Testis (tissue), 3 donors: ENCODE data around the gene VAV2. TPM values are rescaled to one million over a fixed set of nuclear protein-coding genes. Genes with fewer than 3 reads are reported as not detected.
"Not testable (repeated sequence)": the region's sequence is repeated elsewhere in the genome, so short reads cannot be mapped to it uniquely, and the experiment has no call there.

ENCODE experiments used
- DNase-seq: peaks from one replicate; pipeline ENCODE4 v3.0.0-alpha.2; 2019
- H3K27ac ChIP-seq, 2 donors: fragments of 200-600 bp; sonication (generic); one replicate each; pipeline ENCODE4 v1.5.1; 2019
- H3K27me3 ChIP-seq: fragments of 200-600 bp; sonication (generic); one replicate; pipeline ENCODE4 v1.5.1; 2019
- H3K36me3 ChIP-seq: fragments of 200-600 bp; sonication (generic); one replicate; pipeline ENCODE4 v1.5.1; 2017; ENCODE audit warnings: low read depth; ENCODE audit errors: missing control alignments
- H3K4me1 ChIP-seq: fragments of 200-600 bp; sonication (generic); one replicate; pipeline ENCODE4 v1.5.1; 2019
- H3K4me3 ChIP-seq, 2 donors: fragments of 200-600 bp; sonication (generic); one replicate each; pipeline ENCODE4 v1.5.1; 2017 to 2019
- H3K9me3 ChIP-seq: fragments of 200-600 bp; sonication (generic); one replicate; pipeline ENCODE4 v1.5.1; 2017
- POLR2A ChIP-seq: fragments of 450-650 bp; IDR thresholded peaks from one replicate; pipeline ENCODE4 v1.6.1; 2017; ENCODE audit warnings: antibody characterized with exemption, mild to moderate bottlenecking, moderate library complexity
- WGBS, 2 donors: methylation state at CpG; one replicate each; pipeline ENCODE4 v1.1.5; 2018; 5-methylcytosine and 5-hydroxymethylcytosine counted together
- intact Hi-C: fragments of 100-400 bp; cut with DNase I; formaldehyde crosslinking; loops from one replicate; pipeline ENCODE4 v1.15.1; 2023; ENCODE audit warnings: low total_unique reads
- polyA plus RNA-seq: library from polyadenylated mRNA; stranded (reverse); fragments of 350-450 nt; fragmentation: Illumina TruSeq; extraction: RNeasy Lipid Tissue Mini Kit (QIAGEN cat#74804); gene quantifications from one replicate; pipeline ENCODE4 v1.2.3, GENCODE V29; 2014; ENCODE audit warnings: low read depth, low replicate concordance; ENCODE audit not compliant: insufficient read depth
- total RNA-seq, 2 donors: library from RNA; depleted of rRNA; stranded (reverse); fragments of >200 nt; gene quantifications; one replicate each; pipeline ENCODE4 v1.2.3, GENCODE V29; 2016
- TF ChIP-seq, protein P1 (sequence below), 3 experiments: fragments of 450-650 bp in 2 of 3; fragments of 200-600 bp in 1 of 3; sonication (generic) in 1 of 3; IDR thresholded peaks; one replicate each; pipeline ENCODE4 v1.5.1; 2016 to 2019; ENCODE audit warnings: antibody characterized with exemption in 3 of 3, mild to moderate bottlenecking in 2 of 3, moderate library complexity in 1 of 3

VAV2 gene
- total and polyA plus RNA-seq, 3 donors from 2014 or later, result 11.0 to 14.1 (median 12.2) TPM

DNA sequence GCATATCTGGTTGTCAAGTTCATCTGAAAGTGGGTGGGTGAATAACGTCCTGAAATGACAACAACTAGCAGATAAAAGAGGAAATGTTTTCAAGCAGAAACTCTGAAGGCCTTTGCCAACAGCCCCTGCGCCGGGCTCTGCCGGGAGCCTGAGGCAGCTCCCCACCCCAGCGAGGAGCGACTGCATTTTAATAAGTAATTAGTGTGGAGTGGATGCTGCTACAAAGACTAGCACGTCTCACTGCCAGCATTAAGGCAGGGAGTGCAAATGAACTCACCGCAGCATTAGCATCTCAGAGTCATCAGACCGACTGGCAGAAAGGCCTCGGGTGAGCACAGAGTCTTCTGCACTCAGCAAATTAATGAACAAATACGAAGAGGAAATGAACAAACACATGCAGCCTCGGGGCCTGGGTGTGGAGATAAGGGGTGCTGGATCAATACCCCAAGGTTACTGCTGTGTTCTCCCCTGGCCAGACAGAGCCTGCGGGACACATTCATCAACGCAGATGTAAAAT is 63.8 kb downstream of the VAV2 start:
- intact Hi-C loops, result no loop called here
- Histone ChIP-seq H3K4me3 (no peak overlapping the region), H3K4me1 (peaks cover 6% of the 10 kb centered on the region), H3K9me3 (no peaks in the 10 kb centered on the region), H3K36me3 (no peaks in the 10 kb centered on the region), H3K27ac (no peak overlapping the region), H3K27me3 (no peaks in the 10 kb centered on the region)
- no peak for DNase-seq
- WGBS, 2 donors, result 62 to 84% methylated on average over 14 of the region's 14 CpGs
- no peak for TF ChIP-seq POLR2A
- TF ChIP-seq, protein P1, sequence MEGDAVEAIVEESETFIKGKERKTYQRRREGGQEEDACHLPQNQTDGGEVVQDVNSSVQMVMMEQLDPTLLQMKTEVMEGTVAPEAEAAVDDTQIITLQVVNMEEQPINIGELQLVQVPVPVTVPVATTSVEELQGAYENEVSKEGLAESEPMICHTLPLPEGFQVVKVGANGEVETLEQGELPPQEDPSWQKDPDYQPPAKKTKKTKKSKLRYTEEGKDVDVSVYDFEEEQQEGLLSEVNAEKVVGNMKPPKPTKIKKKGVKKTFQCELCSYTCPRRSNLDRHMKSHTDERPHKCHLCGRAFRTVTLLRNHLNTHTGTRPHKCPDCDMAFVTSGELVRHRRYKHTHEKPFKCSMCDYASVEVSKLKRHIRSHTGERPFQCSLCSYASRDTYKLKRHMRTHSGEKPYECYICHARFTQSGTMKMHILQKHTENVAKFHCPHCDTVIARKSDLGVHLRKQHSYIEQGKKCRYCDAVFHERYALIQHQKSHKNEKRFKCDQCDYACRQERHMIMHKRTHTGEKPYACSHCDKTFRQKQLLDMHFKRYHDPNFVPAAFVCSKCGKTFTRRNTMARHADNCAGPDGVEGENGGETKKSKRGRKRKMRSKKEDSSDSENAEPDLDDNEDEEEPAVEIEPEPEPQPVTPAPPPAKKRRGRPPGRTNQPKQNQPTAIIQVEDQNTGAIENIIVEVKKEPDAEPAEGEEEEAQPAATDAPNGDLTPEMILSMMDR (IDR thresholded peaks at IDR 0.05), result no peak

DNA sequence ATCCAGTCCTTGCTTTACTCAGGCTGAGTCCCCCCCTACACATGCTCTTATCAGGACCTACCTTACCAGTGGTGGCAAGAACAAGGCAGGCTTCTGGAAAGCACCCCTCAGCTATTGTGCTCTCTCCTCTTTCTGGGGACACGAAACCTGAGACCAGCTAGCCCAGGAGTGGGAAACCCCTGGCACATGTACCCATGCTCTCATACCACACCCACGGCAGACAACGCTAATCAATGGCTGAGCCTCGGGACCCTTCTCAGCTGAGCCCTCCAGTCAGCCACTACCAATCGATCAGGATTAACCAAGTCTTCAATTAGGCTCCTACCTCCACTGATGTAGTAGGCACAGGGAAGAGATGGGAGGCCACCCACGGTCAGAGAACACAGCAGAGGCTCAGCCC is 65.1 kb downstream of the VAV2 start:
- TF ChIP-seq, protein P1 (IDR thresholded peaks at IDR 0.05), result no peak
- TF ChIP-seq POLR2A, result no peak

DNA sequence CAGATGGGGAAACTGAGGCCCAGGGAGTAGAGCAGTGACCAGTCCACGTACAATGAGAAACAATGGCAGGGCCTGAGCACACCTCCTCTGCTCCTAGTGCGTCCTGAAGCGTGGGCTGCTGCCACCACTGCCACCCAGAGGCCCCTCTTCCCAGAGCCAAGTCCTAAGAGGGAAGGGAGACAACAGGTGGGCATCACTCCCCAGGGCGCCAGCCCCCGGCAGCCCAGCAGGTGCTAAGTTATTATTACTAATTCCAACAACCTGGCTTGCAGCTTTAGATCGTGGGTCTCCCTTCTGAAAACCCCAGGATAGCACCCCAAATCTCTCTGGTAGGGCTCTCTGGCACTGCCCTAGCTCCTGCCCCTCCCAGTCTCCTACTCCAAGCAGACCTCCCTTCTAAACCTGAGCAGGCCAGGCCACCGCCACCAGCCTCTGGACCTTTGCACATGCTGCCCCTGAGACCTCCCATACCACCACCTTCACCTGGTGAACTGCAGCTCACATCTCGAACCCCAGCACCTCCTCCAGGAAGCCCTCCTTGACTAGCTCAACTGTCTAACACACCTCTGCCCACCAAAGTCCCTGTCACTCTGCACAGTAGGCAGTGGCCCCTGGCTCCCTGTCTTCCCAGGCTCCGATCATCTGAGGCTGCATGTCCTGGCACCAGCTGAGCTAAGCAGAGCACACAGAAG is 65.8 kb downstream of the VAV2 start:
- no peak for DNase-seq
- no peaks in the 10 kb centered on the region for H3K9me3 ChIP-seq
- H3K4me3 ChIP-seq, result no peak overlapping the region
- 91 to 95% methylated on average over 9 of the region's 9 CpGs for WGBS, 2 donors
- TF ChIP-seq, protein P1 (IDR thresholded peaks at IDR 0.05), result no peak
- no peak for TF ChIP-seq POLR2A
- H3K27ac ChIP-seq, result no peak overlapping the region
- no peaks in the 10 kb centered on the region for H3K27me3 ChIP-seq
- no peaks in the 10 kb centered on the region for H3K4me1 ChIP-seq
- H3K36me3 ChIP-seq, result no peaks in the 10 kb centered on the region
- intact Hi-C loops, result no loop called here

More for the DNA sequence above, 65.1 kb downstream of the VAV2 start:
- Histone ChIP-seq H3K9me3 (no peaks in the 10 kb centered on the region), H3K4me3 (no peak overlapping the region), H3K27me3 (no peaks in the 10 kb centered on the region), H3K4me1 (peaks cover under 1% of the 10 kb centered on the region), H3K36me3 (no peaks in the 10 kb centered on the region), H3K27ac (no peak overlapping the region)
- no peak for DNase-seq
- intact Hi-C loops, result no loop called here
- 79 to 80% methylated on average over 6 of the region's 6 CpGs for WGBS, 2 donors

DNA sequence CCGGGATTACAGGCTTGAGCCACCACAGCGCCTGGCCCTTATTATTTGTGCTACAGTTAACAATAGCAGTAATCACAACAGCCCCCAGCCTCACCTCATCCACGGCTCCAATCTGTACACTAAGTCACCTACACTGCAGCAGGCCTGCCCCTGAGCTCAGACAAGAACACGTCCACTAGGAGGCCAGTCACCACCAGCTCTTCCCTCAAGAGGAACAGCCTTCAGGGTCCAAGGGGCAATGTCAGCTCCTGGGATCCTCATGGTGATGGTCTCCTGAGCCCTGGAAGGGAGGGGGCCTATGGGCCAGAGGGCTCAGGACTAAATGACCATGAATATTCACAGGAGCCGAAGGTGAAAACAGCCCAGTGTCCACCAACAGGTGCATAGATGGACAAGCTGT is 67.7 kb downstream of the VAV2 start:
- Histone ChIP-seq H3K27me3 (no peaks in the 10 kb centered on the region), H3K4me1 (no peaks in the 10 kb centered on the region), H3K36me3 (no peaks in the 10 kb centered on the region), H3K4me3 (no peak overlapping the region), H3K9me3 (no peaks in the 10 kb centered on the region), H3K27ac (no peak overlapping the region)
- intact Hi-C loops, result no loop called here
- no peak for DNase-seq
- 83 to 98% methylated on average over 5 of the region's 5 CpGs for WGBS, 2 donors
- no peak for TF ChIP-seq POLR2A
- TF ChIP-seq, protein P1 (IDR thresholded peaks at IDR 0.05), result no peak

DNA sequence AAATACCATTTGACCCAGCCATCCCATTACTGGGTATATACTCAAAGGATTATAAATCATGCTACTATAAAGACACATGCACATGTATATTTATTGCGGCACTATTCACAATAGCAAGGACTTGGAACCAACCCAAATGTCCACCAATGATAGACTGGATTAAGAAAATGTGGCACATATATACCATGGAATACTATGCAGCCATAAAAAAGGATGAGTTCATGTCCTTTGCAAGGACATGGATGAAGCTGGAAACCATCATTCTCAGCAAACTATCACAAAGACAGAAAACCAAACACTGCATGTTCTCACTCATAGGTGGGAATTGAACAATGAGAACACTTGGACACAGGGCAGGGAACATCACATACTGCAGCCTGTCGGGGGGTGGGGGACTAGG is 68.5 kb downstream of the VAV2 start:
- intact Hi-C loops, DNase-seq, H3K27me3 ChIP-seq, H3K36me3 ChIP-seq, H3K4me3 ChIP-seq, H3K27ac ChIP-seq, H3K9me3 ChIP-seq, H3K4me1 ChIP-seq: not testable (repeated sequence)
- WGBS, 2 donors, result 90 to 92% methylated on average over 2 of the region's 2 CpGs
